ENCODE measurements around the gene ATXN1.
A peak's percentile ranks its signal among the peaks of the same experiment; 100 is the strongest.

The ATXN1 gene

DNA sequence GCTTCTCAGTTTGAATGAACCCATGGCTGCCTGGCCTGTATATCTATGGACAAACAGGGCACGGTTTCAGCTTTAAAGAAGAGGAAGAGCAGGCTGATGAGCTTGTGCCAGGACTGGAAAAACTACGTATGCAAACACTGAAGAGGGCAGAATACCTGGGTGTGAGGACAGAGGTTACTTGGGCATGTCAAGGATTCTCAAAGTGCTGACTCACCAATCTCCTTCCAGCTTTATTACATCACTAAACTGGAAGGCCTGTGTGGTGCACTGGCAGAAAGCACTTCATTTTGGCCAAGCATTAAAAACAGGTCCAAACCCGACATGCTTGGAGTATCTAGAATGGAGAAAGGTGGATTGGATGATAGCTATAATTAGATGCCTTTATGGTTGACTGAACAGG lies 427.7 kb downstream of the ATXN1 start:
- TF ChIP-seq, protein P1, sequence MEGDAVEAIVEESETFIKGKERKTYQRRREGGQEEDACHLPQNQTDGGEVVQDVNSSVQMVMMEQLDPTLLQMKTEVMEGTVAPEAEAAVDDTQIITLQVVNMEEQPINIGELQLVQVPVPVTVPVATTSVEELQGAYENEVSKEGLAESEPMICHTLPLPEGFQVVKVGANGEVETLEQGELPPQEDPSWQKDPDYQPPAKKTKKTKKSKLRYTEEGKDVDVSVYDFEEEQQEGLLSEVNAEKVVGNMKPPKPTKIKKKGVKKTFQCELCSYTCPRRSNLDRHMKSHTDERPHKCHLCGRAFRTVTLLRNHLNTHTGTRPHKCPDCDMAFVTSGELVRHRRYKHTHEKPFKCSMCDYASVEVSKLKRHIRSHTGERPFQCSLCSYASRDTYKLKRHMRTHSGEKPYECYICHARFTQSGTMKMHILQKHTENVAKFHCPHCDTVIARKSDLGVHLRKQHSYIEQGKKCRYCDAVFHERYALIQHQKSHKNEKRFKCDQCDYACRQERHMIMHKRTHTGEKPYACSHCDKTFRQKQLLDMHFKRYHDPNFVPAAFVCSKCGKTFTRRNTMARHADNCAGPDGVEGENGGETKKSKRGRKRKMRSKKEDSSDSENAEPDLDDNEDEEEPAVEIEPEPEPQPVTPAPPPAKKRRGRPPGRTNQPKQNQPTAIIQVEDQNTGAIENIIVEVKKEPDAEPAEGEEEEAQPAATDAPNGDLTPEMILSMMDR (IDR thresholded peaks at IDR 0.05; ENCODE audit: low read depth, low read length), result no peak
- no peak overlapping the region for H3K4me3 ChIP-seq (ENCODE audit: low read depth, low read length)

DNA sequence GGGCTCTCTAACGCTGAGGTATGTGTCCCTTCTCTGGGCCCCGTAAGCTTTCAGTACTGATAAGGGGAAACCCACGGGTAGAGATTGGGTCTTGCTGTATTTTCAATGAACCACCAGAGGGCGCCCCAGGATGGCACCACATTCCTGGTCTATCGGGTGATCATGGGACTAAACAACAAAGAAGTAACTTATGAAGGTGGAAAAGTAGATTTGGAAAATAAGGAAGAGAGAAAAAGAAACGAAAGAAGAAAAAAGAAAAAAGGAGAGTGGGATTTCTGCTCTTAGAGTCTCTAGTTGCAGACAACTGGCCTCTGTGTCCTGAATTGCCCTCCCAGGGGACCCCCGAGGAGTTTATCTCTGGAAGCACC lies 429.1 kb downstream of the ATXN1 start:
- TF ChIP-seq, protein P1 (IDR thresholded peaks at IDR 0.05; ENCODE audit: low read depth, low read length), result peak; percentile 79
- H3K4me3 ChIP-seq (ENCODE audit: low read depth, low read length), result 0 out of 2 replicates have a peak overlapping the region, but pooled peaks have one; percentile 2

DNA sequence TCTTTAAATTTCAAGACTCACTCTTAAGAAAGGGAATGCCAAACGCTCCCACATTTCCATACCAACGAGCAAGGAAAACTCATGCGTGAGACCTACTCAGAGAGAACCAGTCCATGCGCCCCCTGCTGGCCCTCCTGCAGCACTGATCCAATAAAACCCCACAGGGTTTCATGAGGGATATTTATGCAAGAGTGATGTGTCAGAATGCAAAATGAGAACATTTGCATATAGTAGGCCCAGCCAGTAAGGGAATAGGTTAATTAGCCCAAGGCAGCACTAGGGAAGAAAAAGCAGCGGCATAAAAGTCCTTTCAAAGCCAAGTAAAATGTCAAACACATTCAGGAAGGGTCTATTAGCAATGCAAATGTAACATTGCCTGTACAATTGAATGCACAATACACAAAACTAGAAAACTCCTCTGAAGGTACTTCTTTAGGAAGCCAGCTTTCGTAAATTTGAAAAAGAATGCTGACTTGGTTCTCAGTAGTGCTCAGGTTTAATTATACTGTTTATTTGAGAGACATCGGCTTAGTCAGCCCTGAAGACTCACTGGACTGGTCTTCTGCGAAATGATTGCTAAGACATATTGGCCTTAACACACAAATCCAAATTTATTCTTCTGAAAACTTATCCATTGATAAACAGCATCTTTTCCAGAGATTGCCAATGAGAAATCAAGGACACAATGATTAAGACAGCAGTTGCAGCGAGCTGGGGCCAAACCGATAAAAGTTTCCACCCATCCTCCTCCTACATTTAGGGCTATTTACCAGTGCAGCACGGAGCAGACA lies 429.7 kb downstream of the ATXN1 start:
- H3K4me3 ChIP-seq (ENCODE audit: low read depth, low read length), result 0 out of 2 replicates have a peak overlapping the region, but pooled peaks have one; percentile 2
- TF ChIP-seq, protein P1 (IDR thresholded peaks at IDR 0.05; ENCODE audit: low read depth, low read length), result peak; percentile 88

DNA sequence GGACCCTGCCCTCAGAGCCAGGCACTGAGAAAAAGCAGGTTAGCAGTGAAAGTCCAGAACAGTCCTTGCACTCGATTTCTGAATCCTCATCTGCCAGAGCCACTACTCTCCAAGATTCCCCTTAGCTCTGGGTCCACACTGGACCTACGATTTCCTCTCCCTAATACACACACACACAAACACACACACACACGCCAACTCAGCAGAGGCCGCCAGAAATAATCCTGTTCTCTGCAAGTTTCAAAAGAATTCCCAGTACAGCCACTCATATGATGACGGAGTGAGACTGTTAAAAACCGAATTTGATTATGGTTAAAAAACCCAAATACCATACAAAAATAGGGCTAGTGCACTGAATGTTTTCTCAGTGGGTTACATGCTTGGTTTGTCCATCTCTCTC lies 432.0 kb downstream of the ATXN1 start:
- no peak overlapping the region for H3K4me3 ChIP-seq (ENCODE audit: low read depth, low read length)
- TF ChIP-seq, protein P1 (IDR thresholded peaks at IDR 0.05; ENCODE audit: low read depth, low read length), result no peak

DNA sequence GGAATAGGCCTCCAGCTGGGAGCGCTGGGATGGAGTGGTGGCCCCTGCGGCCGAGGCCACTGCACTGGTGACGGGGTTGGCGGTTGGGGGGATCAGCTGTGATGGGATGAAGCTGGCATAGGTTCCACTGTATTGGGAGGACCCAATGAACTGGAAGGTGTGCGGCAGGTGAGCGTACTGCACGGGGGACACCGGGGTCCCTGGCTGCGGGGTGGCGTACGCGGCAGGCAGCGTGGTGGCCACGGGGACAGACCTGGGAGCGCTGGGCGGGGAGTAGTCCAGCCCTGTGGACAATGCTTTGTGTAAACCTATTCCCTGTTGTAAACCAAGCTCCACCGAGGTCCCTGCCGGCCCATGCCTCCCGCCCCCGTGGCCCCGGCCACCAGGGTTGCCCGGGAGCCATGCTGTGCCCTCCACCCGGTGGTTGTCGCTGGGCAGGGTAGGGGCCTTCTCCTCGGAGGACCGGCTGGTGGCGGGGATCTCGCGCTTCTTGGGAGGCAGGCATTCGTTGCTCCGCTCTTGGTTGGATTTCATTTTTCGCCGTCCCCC lies 433.4 kb downstream of the ATXN1 start:
- TF ChIP-seq, protein P1 (IDR thresholded peaks at IDR 0.05; ENCODE audit: low read depth, low read length), result no peak
- no peak overlapping the region for H3K4me3 ChIP-seq (ENCODE audit: low read depth, low read length)

DNA sequence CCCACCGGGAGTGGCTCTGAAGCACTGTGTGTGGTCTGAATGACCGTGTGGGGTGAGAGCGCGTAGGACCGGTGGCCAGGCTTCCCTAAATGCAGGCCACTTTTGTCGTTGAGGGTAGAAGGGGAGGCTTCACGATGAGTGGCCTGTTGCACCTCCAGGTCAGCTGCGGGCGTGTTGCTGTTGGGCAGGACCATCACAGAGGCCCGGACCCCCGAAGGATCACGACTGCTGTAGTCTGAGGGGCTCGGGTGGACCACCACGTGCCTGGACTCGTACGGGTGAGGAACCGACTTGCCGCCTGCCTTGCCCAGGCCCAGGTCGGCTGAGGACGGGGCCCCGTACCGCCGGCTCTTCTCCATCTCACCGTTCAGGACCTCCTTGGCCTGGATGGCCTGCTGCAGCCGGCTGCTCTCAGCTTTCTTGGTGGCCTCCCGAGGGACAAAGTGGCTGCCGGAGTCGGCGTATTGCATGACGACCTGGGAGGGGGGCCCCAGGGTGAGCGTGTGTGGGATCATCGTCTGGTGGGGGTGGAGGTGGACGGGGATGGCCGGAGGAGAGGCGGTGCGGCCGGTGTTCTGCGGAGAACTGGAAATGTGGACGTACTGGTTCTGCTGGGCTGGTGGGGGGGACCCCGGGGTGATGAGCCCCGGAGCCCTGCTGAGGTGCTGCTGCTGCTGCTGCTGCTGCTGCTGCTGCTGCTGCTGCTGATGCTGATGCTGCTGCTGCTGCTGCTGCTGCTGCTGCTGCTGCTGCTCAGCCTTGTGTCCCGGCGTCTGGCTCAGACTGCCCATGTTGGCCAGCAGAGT lies 434.1 kb downstream of the ATXN1 start:
- H3K4me3 ChIP-seq (ENCODE audit: low read depth, low read length), result no peak overlapping the region
- TF ChIP-seq, protein P1 (IDR thresholded peaks at IDR 0.05; ENCODE audit: low read depth, low read length), result no peak
